NB4 (cell line): Measurements from ENCODE around the gene ASGR1.

ENCODE experiments used
- CTCF ChIP-seq: IDR thresholded peaks from one replicate; pipeline ENCODE4 v1.5.1; 2012; ENCODE audit warnings: low read depth, low read length
- MAX ChIP-seq: IDR thresholded peaks from 2 replicates; pipeline ENCODE4 v1.6.1; 2011; ENCODE audit warnings: low read depth, low read length
- MYC ChIP-seq: IDR thresholded peaks from 2 replicates; pipeline ENCODE4 v1.6.1; 2011; ENCODE audit warnings: low read depth, low read length
- POLR2A ChIP-seq: IDR thresholded peaks from 2 replicates; pipeline ENCODE4 v1.6.1; 2011; ENCODE audit warnings: mild to moderate bottlenecking; ENCODE audit not compliant: insufficient read length; ENCODE audit errors: extremely low read depth

GRCh38 chr17:7178973-7179316, 225 bp downstream of the ASGR1 start:
- TF ChIP-seq POLR2A = no peak
- TF ChIP-seq CTCF = no peak
- TF ChIP-seq MYC = no peak
- no peak for TF ChIP-seq MAX
